Renal cortex interstitium (tissue), 11 donors: Measurements from ENCODE around the gene ACOT13. TPM values are rescaled to one million over a fixed set of nuclear protein-coding genes. Genes with fewer than 3 reads are reported as not detected.

Experiments used
- DNase-seq, 11 donors: peaks; one replicate each; pipeline ENCODE4 v3.0.0-alpha.2; 2013; ENCODE audit warnings: low read depth in 9 of 11, low spot score in 4 of 11; ENCODE audit errors: extremely low read depth in 1 of 11
- polyA plus RNA-seq, 3 donors: library from polyadenylated mRNA; unstranded; fragments of 120-200 nt; gene quantifications; one replicate each; pipeline ENCODE4 v1.2.1, GENCODE V29; 2013; ENCODE audit not compliant: insufficient read length in 3 of 3

The ACOT13 gene
- polyA plus RNA-seq, 3 donors, result 30.8 to 40.3 (median 37.1) TPM

DNA sequence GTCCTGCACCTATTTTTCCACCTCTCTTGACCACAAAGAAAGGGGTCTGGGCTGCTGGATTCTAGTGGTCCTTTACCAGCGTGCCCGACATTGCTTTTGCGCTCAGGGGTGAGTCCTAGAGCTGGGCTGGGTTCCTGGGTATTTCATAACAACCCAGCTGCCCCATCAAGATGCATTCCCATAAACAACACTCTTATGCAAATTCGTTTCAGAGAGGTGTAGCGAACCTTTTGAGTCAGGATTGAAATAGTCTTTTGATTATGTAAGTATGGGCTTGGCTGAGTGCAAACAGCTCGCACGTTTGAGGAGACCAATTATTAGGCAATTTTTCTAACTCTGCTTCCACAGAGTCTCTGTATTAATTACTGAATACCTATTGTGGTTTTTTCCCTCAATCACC, 13.7 kb downstream of the ACOT13 start:
- DNase-seq, result no peak

DNA sequence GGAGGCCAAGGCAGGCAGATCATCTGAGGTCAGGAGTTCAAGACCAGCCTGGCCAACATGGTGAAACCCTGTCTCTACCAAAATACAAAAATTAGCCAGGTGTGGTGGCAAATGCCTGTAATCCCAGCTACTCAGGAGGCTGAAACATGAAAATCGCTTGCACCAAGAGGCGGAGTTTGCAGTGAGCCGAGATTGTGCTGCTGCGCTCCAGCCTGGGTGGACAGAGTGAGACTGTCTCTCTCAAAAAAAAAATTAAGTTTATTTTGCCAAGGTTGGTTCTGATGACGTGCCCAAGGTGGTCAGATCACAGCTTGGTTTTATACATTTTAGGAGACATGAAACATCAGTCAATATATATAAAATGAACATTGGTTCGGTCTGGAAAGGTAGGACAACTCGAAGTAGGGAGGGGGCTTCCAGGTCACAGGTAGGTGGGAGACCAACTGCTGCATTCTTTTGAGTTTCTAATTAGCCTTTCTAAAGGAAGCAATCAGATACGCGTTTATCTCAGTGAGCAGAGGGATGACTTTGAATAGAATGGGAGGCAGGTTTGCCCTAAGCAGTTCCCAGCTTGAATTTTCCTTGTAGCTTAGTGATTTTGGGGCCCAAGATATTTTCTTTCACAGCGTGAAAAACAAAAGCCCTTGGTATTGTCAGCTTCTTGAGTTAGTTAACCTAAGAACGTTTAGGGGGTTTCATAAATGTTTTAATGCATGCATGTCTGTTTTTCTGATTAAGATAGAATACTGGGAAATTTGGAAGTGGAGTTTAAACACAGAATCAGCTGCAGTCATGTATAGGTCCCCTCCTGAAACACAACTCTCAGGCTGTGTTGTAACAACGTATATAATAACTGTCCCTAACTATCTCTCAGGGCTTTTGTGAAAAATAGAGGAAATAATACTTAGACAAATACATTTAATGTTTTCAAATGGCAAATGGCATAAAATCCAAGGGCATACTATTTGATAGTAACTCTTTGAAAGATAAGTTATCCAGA, 16.7 kb downstream of the ACOT13 start:
- no peak for DNase-seq

DNA sequence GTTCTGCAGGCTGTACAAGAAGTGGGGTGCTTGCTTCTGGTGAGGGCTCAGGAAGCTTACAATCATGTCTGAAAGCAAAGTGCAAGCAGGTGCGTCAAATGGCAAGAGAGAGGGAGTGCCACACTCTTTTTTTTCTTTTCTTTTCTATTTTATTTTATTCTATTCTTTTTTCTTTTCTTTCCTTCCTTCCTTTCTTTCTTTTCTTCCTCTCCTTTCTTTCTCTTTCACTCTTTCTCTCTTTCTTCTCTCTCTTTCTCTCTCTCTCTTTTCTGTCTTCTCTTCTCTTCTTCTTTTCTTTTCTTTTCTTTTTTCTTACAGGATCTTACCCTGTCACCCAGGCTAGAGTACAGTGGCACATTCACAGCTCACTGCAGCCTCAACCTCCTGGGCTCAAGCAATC, 19.5 kb downstream of the ACOT13 start:
- no peak for DNase-seq

DNA sequence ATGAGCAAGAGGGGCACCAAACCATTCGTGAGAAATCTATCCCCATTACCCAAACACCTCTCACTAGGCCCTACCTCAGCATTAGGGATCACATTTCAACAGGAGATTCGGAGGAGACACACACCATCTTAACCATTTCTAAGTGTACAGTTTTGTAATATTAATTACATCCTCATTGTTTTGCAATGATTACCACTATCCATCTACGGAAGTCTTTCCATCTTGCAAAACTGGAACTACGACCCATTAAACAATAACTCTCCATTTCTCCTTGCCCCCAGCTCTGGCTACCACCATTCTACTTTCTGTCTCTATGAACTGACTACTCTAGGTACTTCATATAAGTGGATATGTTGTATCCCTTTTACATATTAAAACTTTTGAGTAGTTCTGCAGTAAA, 20.1 kb downstream of the ACOT13 start:
- no peak for DNase-seq

DNA sequence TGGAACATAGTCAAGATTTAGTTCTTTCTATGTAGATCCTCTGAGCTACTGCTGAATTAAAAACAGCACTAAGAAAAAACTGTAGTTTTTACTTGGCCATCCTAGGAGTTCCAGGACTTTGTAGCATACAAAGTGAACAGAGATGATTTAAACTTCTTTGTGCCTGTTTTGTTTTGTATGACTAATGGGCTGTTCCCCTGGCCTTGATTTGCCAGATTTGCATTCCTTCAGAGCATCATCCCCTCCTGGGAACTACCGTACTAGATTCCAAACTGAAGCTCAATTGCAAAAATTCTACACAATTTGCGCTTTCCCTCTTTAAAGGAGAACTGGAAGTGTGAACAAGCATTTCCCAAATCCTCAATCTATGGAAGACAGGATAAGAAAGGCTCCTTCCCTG, 23.1 kb downstream of the ACOT13 start:
- DNase-seq, result no peak

DNA sequence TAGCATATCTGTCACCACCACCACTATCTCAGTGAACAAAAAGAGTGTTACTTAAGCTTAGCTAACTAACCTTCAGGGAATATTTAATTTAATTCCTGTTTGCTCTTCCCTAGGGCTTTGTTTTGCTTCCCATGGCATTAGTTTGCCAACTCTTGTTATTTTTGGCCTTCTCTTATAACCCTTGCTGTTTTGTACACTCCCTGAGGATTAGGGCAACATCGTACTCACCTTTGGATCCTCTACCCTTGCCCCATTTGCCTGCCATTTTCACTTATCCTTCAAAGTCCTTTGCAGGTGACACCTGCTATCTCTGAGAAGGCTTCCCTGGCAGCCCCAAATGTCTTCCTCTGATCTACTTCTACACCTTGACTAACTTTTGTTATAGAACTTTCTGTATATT, 23.7 kb downstream of the ACOT13 start:
- DNase-seq, result no peak

DNA sequence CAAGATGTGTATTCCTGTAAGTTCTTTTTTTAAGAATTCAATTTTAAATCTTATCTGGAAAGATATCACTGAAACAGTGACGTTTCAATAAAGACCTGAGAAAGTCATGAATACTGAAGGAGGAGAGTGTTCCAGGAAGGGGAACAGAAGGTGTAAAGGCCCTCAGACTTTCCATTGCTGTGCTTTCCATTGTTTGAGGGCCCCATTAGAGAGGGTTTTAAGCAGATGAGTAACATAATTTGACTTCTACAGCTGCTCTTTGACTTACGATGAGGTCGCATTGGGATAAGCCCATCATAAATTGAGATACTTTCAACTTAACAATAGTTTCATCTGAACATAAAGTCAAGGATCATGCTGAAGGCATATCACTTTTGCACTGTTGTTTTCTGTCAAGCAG, 24.7 kb downstream of the ACOT13 start:
- DNase-seq, result no peak

DNA sequence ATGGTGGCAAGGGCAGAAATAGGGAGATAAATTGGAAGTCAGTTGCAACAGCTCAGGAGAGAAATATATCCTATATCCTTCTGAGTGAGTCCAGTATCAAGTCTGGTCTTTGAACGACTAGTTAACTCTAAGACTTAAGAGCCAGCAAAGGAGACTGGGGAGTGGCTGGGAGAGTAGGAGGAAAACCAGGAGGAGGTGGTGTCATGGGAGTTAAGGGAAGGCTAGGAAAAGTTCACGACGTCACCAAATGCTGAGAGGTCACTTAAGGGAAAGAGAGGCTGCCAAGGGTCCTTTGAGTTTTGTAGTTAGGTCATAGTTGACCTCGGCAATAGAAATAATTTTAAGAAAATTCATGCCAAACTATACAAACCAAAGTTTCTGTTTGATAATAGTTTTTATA, 25.1 kb downstream of the ACOT13 start:
- DNase-seq, result no peak

DNA sequence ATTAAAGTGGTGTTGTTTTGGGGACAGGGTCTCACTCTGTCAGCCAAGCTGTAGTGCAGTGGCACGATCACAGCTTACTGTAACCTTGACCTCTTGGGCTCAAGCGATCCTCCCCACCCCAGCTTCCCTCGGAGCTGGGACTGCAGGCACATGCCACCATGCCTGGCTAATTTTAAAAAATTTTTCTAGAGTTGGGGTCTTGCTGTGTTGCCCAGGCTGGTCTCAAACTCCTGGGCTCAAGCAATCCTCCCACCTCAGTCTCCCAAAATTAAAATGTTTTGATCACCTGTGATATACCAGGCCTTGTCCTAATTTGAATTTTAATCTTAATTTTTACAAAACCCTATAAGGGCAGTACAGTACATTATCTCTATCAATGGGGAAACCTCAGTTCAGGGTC, 25.5 kb downstream of the ACOT13 start:
- DNase-seq, result no peak

DNA sequence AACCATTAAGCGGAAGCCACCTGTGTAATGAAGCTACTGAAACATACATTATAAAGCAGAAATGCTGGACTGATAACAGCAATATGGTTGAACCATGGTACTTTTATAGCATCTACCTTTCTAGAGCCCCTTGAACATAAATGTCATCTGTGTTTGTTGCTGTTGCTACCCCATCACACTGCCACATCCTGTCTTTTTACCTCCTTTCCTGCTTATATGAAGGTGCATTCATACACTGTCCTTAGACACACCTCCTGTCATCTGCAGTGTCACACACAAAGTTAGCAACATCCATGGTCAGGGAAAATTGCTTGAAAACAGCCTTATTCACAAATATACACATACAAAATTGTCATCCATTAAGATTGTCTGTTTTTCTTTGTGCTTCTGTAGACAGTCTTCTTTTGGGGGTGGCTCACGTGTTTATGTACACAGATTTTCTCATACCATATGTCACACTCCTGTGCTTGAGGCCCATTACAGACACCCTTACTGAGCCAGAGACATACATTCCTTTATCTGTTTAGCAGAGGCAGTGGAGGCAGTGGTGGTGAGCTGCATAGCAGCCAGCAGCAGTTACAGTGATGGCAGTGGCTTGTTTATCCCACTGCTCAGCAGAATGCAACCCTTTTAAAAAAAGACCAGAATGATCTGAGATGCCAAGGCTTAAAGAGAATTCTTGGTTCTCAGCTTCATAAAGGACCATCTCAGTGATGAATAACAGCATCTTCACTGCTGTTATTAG, 26.1 kb downstream of the ACOT13 start:
- no peak for DNase-seq

DNA sequence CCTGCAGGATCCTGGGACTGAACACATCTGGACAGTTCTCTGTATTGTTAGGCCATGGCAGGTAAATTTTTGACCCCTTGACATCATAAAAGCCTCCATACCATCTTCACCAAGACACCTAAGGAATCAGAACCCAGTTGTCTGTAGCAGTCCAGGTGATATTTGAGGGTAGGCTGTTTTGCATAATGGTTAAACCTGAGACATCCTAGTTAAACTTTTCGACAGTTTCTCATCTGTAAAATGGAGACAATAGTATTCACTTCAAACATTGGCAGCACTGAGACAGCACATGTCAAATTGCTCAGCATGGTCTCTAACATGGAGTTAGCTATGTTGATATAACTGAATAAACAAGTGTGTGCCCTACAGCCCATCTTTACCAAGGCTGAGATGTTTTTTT, 27.3 kb downstream of the ACOT13 start:
- DNase-seq, result no peak

DNA sequence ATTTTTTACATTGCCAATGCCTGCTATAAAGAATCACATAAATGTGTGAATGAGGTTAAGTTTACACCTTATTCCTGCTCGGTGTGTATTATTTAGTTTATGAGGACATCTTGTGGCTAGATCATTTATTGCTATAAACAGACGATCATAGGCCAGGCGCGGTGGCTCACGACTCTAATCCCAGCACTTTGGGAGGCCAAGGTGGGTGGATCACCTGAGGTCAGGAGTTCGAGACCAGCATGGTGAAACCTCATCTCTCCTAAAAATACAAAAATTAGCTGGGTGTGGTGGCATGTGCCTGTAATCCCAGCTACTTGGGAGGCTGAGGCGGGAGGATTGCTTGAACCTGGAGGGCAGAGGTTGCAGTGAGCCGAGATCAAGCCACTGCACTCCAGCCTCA, 28.8 kb downstream of the ACOT13 start:
- peak in 2 of 11 donors; percentile 19 to 21 for DNase-seq

DNA sequence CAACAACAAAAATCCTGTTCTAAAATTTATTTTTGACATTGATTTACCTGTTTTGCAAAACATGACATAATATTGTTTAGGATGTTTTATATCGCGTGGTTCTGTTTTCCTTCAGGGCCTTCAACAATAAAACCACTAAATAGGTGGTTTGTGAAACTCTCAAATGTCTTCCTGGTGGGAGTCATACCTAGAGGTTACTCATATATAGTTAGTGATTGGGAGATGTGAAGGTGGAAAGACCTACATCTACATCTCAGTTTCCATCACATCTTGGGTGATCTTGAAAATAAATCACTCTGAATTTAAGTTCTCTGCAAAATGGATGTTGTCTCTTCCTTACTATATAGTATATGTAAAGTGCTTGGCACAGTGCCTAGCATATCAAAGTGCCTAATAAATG, 29.2 kb downstream of the ACOT13 start:
- DNase-seq, result no peak

DNA sequence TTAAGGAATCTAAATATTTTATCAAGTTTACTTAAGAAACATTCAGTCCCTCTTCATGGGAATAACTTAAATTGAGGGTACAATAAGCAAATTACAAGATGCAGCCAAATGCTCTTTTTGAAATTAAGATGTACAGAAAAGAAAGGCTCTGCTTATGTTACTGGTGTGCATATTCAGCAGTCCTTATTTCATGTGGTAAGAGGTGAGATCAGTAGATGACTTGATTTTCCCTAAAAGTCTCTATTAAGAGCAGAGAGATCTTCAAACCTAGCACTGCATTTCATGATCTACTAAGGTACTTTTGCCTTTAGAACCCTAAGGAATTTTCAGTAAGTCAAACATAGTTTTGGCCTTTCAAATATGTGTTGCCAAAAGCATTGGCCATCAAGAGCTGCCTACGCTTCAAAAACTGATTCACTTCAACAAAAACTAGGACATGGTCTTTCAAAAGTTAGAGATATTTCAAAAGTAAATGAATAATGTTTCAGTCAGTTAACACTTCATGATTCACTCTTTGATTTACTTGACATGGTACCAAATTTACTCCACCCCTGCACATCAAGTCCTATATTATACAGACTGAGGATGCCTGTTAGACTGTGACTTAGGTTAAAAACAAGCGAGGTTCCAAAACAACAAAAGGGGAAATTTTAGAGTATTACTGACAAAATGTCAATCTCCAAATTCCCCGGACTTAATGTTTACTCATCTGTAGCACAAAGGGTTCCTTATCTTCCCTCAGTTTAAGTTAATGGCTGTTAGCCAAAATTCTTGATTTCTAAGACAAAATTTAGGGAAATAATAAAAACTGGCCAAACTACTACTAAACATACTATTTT, 32.9 kb downstream of the ACOT13 start:
- no peak for DNase-seq

DNA sequence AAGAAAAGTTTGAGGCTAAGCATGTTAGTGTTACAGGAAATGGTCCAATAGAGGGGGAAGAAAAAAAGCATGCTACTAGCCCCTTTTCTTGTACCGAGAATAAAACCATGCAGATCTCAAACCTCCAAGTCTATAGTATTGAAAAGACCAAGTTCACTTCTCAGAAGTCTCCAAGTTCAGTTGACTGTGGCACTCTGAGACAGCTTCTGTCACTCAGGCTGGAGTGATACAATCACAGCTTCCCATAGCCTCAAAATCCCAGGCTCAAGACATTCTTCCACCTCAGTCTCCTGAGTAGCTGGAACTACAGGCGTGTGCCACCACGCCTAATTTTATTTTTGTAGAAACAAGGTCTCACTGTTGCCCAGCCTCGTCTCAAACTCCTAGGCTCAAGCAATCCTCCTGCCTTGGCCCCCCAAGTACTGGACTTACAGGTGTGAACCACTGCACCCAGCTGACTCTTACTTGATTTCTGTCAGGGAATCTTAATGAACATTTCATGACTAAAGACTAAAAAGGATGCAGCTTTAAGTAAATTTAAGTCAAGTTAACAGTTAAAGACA, 35.9 kb downstream of the ACOT13 start:
- DNase-seq, result no peak

DNA sequence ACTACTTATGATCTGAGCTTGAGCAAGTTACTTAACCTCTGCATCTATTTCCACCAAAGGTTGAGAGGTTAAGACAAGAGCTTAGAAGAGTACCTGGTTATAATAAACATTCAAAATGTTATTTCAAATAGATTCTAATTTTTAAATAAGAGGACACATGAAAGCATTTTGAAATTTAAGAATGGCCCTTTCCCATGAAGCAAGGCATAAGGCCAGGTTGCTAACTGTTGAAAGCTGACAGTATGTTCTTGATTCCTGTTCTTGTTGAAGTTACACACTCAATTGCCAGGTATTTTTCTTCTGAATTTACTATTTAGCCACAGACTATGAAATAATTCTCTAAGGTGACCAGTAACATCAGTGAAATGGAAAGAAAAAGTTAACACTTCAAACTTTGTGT, 37.6 kb downstream of the ACOT13 start:
- no peak for DNase-seq

DNA sequence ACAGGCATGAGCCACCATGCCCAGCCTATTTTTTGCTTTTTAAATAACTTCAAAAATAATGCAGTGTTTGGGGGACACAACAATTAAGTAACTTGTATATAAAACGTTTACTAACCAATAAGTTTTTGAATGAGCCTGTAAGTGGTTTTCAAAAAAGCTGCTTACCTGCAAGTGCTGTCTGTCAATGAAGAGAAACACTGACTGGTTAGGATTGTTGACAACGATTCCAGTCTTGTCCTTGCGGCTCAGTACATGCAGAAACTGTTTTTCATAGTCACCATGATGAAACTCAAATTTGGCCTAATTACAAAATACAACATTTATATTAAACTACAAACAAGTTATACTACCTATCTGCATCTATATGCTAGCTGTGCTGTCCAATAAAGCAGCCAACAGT, 41.7 kb downstream of the ACOT13 start:
- no peak for DNase-seq

DNA sequence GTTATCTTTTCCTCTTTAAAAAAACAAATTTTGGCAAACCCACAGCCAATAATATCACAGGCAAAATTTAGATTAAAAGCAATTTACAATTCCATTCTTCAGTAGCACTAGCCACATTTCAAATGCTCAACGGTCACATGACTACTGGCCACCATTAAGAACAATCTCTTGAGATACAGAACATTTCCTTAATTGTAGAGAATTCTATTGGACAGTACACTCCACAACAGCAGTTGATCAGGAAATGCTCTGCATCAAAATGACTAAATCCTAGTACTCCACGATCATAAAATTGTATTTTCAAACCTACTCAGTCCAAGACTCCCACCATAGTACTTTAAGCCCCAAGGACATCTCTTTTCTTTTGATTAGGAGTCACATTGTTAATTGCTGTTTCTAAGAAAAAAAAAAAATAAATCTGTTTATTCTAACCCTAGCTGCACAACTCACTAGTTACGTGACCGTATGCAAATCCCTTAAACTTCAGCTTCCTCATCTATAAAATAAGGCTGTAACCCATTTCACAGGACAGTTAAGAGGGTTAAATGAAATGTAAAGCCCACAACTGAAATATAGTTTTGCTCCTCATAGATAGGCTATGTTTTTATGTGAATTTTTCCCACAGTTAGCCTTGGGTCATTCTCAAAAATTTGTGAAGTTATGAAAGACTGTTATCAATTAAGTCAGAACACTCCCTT, 42.3 kb downstream of the ACOT13 start:
- no peak for DNase-seq
